Measurements from ENCODE around the gene INAVA. TPM values are rescaled to one million over a fixed set of nuclear protein-coding genes. Genes with fewer than 3 reads are reported as not detected.

INAVA gene
- total and polyA plus RNA-seq, 2 donors (not counting 1 experiment from before 2014, with no cell fraction given), result 0.02 TPM; not detected in 1

GRCh38 chr1:200906491-200906890 lies 11.8 kb downstream of the INAVA start:
- peaks cover 5% of the 10 kb centered on the region for H3K27me3 ChIP-seq (ENCODE audit: control insufficient read depth, insufficient read depth, low read length)
- no peaks in the 10 kb centered on the region for H4K20me1 ChIP-seq (ENCODE audit: control insufficient read depth, extremely low read depth, insufficient read depth, low read length)
- H3K79me2 ChIP-seq (ENCODE audit: control insufficient read depth, insufficient read depth, low read length), result no peaks in the 10 kb centered on the region
- no peak overlapping the region for H3K4me2 ChIP-seq (ENCODE audit: extremely low read depth, insufficient read depth, low read length)
- no peak overlapping the region for H3K9ac ChIP-seq (ENCODE audit: insufficient read depth, low read length)
- no peak for DNase-seq (ENCODE audit: low read depth in 2 of 2)
- H3K36me3 ChIP-seq (ENCODE audit: control insufficient read depth, insufficient read depth, low read length), result no peaks in the 10 kb centered on the region
- no peak overlapping the region for H3K27ac ChIP-seq (ENCODE audit: insufficient read depth, low read length)
- no peaks in the 10 kb centered on the region for H3K9me3 ChIP-seq (ENCODE audit: control insufficient read depth, insufficient read depth, low read depth, low read length)
- TF ChIP-seq EZH2 (IDR thresholded peaks at IDR 0.05; ENCODE audit: low read length, missing control alignments), result no peak
- TF ChIP-seq, protein P1, sequence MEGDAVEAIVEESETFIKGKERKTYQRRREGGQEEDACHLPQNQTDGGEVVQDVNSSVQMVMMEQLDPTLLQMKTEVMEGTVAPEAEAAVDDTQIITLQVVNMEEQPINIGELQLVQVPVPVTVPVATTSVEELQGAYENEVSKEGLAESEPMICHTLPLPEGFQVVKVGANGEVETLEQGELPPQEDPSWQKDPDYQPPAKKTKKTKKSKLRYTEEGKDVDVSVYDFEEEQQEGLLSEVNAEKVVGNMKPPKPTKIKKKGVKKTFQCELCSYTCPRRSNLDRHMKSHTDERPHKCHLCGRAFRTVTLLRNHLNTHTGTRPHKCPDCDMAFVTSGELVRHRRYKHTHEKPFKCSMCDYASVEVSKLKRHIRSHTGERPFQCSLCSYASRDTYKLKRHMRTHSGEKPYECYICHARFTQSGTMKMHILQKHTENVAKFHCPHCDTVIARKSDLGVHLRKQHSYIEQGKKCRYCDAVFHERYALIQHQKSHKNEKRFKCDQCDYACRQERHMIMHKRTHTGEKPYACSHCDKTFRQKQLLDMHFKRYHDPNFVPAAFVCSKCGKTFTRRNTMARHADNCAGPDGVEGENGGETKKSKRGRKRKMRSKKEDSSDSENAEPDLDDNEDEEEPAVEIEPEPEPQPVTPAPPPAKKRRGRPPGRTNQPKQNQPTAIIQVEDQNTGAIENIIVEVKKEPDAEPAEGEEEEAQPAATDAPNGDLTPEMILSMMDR (conservative IDR thresholded peaks at IDR 0.05 in 1 of 2, IDR thresholded peaks at IDR 0.05 in 1 of 2; ENCODE audit: low read depth in 1 of 2, low read length in 2 of 2), result no peak
- no peak overlapping the region for H2AFZ ChIP-seq (ENCODE audit: low read length)
- H3K4me1 ChIP-seq (ENCODE audit: control insufficient read depth, extremely low read depth, insufficient read depth, low read length), result no peaks in the 10 kb centered on the region
- H3K4me3 ChIP-seq (replicated peaks in 1 of 4; ENCODE audit: control extremely low read depth in 1 of 4, insufficient read depth in 1 of 4, low read depth in 3 of 4, low read length in 4 of 4), result no peak overlapping the region

GRCh38 chr1:200907611-200908097 lies 13.0 kb downstream of the INAVA start:
- Histone ChIP-seq H3K4me3 (replicated peaks in 1 of 4; ENCODE audit: control extremely low read depth in 1 of 4, insufficient read depth in 1 of 4, low read depth in 3 of 4, low read length in 4 of 4) (no peak overlapping the region), H3K4me1 (ENCODE audit: control insufficient read depth, extremely low read depth, insufficient read depth, low read length) (no peaks in the 10 kb centered on the region), H3K9ac (ENCODE audit: insufficient read depth, low read length) (no peak overlapping the region), H4K20me1 (ENCODE audit: control insufficient read depth, extremely low read depth, insufficient read depth, low read length) (no peaks in the 10 kb centered on the region), H3K36me3 (ENCODE audit: control insufficient read depth, insufficient read depth, low read length) (no peaks in the 10 kb centered on the region), H3K27me3 (ENCODE audit: control insufficient read depth, insufficient read depth, low read length) (peaks cover 5% of the 10 kb centered on the region), H3K27ac (ENCODE audit: insufficient read depth, low read length) (no peak overlapping the region), H3K79me2 (ENCODE audit: control insufficient read depth, insufficient read depth, low read length) (no peaks in the 10 kb centered on the region), H2AFZ (ENCODE audit: low read length) (no peak overlapping the region), H3K4me2 (ENCODE audit: extremely low read depth, insufficient read depth, low read length) (no peak overlapping the region), H3K9me3 (ENCODE audit: control insufficient read depth, insufficient read depth, low read depth, low read length) (no peaks in the 10 kb centered on the region)
- no peak for DNase-seq (ENCODE audit: low read depth in 2 of 2)
- no peak for TF ChIP-seq EZH2 (IDR thresholded peaks at IDR 0.05; ENCODE audit: low read length, missing control alignments)
- TF ChIP-seq, protein P1 (conservative IDR thresholded peaks at IDR 0.05 in 1 of 2, IDR thresholded peaks at IDR 0.05 in 1 of 2; ENCODE audit: low read depth in 1 of 2, low read length in 2 of 2), result no peak

- no peak for TF ChIP-seq EZH2 (IDR thresholded peaks at IDR 0.05; ENCODE audit: low read length, missing control alignments)
- no peaks in the 10 kb centered on the region for H4K20me1 ChIP-seq (ENCODE audit: control insufficient read depth, extremely low read depth, insufficient read depth, low read length)
- H3K4me1 ChIP-seq (ENCODE audit: control insufficient read depth, extremely low read depth, insufficient read depth, low read length), result no peaks in the 10 kb centered on the region
- no peaks in the 10 kb centered on the region for H3K36me3 ChIP-seq (ENCODE audit: control insufficient read depth, insufficient read depth, low read length)
- no peak overlapping the region for H3K4me3 ChIP-seq (replicated peaks in 1 of 4; ENCODE audit: control extremely low read depth in 1 of 4, insufficient read depth in 1 of 4, low read depth in 3 of 4, low read length in 4 of 4)
- no peaks in the 10 kb centered on the region for H3K9me3 ChIP-seq (ENCODE audit: control insufficient read depth, insufficient read depth, low read depth, low read length)
- H3K9ac ChIP-seq (ENCODE audit: insufficient read depth, low read length), result no peak overlapping the region
- H2AFZ ChIP-seq (ENCODE audit: low read length), result no peak overlapping the region
- H3K4me2 ChIP-seq (ENCODE audit: extremely low read depth, insufficient read depth, low read length), result no peak overlapping the region
- H3K27me3 ChIP-seq (ENCODE audit: control insufficient read depth, insufficient read depth, low read length), result peaks cover 5% of the 10 kb centered on the region
- no peaks in the 10 kb centered on the region for H3K79me2 ChIP-seq (ENCODE audit: control insufficient read depth, insufficient read depth, low read length)
- H3K27ac ChIP-seq (ENCODE audit: insufficient read depth, low read length), result no peak overlapping the region
- DNase-seq (ENCODE audit: low read depth in 2 of 2), result no peak
Observed at GRCh38 chr1:200908191-200908868, 13.6 kb downstream of the INAVA start.
